MM.1S (cell line): ENCODE results near the gene SLC32A1.

ENCODE experiments used
- DNase-seq: peaks from one replicate; pipeline ENCODE4 v3.0.0-alpha.2; 2015
- H2AFZ ChIP-seq: fragments of 300-600 bp; sonication (generic); 2 replicates; pipeline ENCODE4 v1.6.0; 2016; ENCODE audit warnings: antibody characterized with exemption, low read length
- H3F3A ChIP-seq: fragments of 300-600 bp; sonication (generic); 2 replicates; pipeline ENCODE4 v1.6.1; 2016; ENCODE audit warnings: mild to moderate bottlenecking, antibody characterized with exemption, low read length, moderate library complexity, mixed read lengths; ENCODE audit not compliant: insufficient read depth
- H3K27ac ChIP-seq: fragments of 300-600 bp; sonication (generic); 2 replicates; pipeline ENCODE4 v1.5.1; 2016; ENCODE audit warnings: mild to moderate bottlenecking, low read length
- H3K27me3 ChIP-seq: fragments of 300-600 bp; sonication (generic); replicated peaks from 2 replicates; pipeline ENCODE4 v1.6.0; 2016; ENCODE audit warnings: low read length; ENCODE audit not compliant: insufficient read depth
- H3K36me3 ChIP-seq: fragments of 300-600 bp; sonication (generic); replicated peaks from 2 replicates; pipeline ENCODE4 v1.6.1; 2016; ENCODE audit warnings: mild to moderate bottlenecking, low read length, mixed read lengths; ENCODE audit not compliant: insufficient read depth
- H3K4me1 ChIP-seq: fragments of 300-600 bp; sonication (generic); 2 replicates; pipeline ENCODE4 v1.6.1; 2016; ENCODE audit warnings: low read length, mixed read lengths
- H3K4me2 ChIP-seq: fragments of 300-600 bp; sonication (generic); 2 replicates; pipeline ENCODE4 v1.6.0; 2016; ENCODE audit warnings: low read depth, low read length
- H3K4me3 ChIP-seq: fragments of 300-600 bp; sonication (generic); 2 replicates; pipeline ENCODE4 v1.5.1; 2016; ENCODE audit warnings: low read length, mixed read lengths
- H3K79me2 ChIP-seq: fragments of 300-600 bp; sonication (generic); 2 replicates; pipeline ENCODE4 v1.6.1; 2016; ENCODE audit warnings: mixed run types, low read length, mixed read lengths
- H3K9ac ChIP-seq: fragments of 300-600 bp; sonication (generic); 2 replicates; pipeline ENCODE4 v1.6.1; 2016; ENCODE audit warnings: low read length, mixed read lengths
- H3K9me2 ChIP-seq: fragments of 300-600 bp; sonication (generic); replicated peaks from 2 replicates; pipeline ENCODE4 v1.6.1; 2016; ENCODE audit warnings: mild to moderate bottlenecking, low read length, mixed read lengths; ENCODE audit not compliant: insufficient read depth
- H3K9me3 ChIP-seq: fragments of 300-600 bp; sonication (generic); replicated peaks from 2 replicates; pipeline ENCODE4 v1.6.1; 2016; ENCODE audit warnings: mild to moderate bottlenecking, low read length, mixed read lengths; ENCODE audit not compliant: insufficient read depth
- H4K20me1 ChIP-seq: fragments of 300-600 bp; sonication (generic); 2 replicates; pipeline ENCODE4 v1.6.1; 2016; ENCODE audit warnings: mild to moderate bottlenecking, low read length, moderate library complexity, mixed read lengths; ENCODE audit not compliant: insufficient read depth
- CTCF ChIP-seq: fragments of 300-600 bp; sonication (generic); IDR thresholded peaks from 2 replicates; pipeline ENCODE4 v1.5.1; 2016; ENCODE audit warnings: antibody characterized with exemption, low read length, mixed read lengths
- EZH2 ChIP-seq: fragments of 300-600 bp; sonication (generic); optimal IDR thresholded peaks from 2 replicates; pipeline ENCODE3; 2017; ENCODE audit warnings: low read depth, mild to moderate bottlenecking, antibody characterized with exemption, low read length, mixed read lengths
- EZH2phosphoT487 ChIP-seq: fragments of 300-600 bp; sonication (generic); IDR thresholded peaks from 2 replicates; pipeline ENCODE4 v1.6.1; 2018; ENCODE audit warnings: antibody characterized with exemption, low read length

SLC32A1 gene

GRCh38 chr20:38774167-38774566, 49.9 kb downstream of the SLC32A1 start:
- H3K4me3 ChIP-seq, result no peak overlapping the region
- H3F3A ChIP-seq, result no peaks in the 10 kb centered on the region
- H4K20me1 ChIP-seq, result no peaks in the 10 kb centered on the region
- no peaks in the 10 kb centered on the region for H3K79me2 ChIP-seq
- DNase-seq, result no peak
- H3K9ac ChIP-seq, result no peak overlapping the region
- H3K27ac ChIP-seq, result no peak overlapping the region
- H3K4me2 ChIP-seq, result no peak overlapping the region
- H3K36me3 ChIP-seq, result peaks cover 5% of the 10 kb centered on the region; the same call in 1 of the 2 replicates
- no peaks in the 10 kb centered on the region for H3K27me3 ChIP-seq
- no peak overlapping the region for H2AFZ ChIP-seq
- no peaks in the 10 kb centered on the region for H3K9me3 ChIP-seq
- no peak for TF ChIP-seq EZH2phosphoT487
- no peak for TF ChIP-seq EZH2
- no peak for TF ChIP-seq CTCF
- H3K9me2 ChIP-seq, result no peaks in the 10 kb centered on the region
- no peaks in the 10 kb centered on the region for H3K4me1 ChIP-seq

GRCh38 chr20:38776363-38776762, 52.1 kb downstream of the SLC32A1 start:
- Histone ChIP-seq H3F3A (no peaks in the 10 kb centered on the region), H3K4me2 (no peak overlapping the region), H3K9me3 (no peaks in the 10 kb centered on the region), H2AFZ (no peak overlapping the region), H3K9ac (no peak overlapping the region), H4K20me1 (no peaks in the 10 kb centered on the region), H3K4me3 (no peak overlapping the region), H3K36me3 (peaks cover 5% of the 10 kb centered on the region; the same call in 1 of the 2 replicates), H3K27ac (no peak overlapping the region), H3K4me1 (no peaks in the 10 kb centered on the region), H3K79me2 (no peaks in the 10 kb centered on the region), H3K9me2 (no peaks in the 10 kb centered on the region), H3K27me3 (no peaks in the 10 kb centered on the region)
- no peak for DNase-seq
- no peak for TF ChIP-seq CTCF
- no peak for TF ChIP-seq EZH2phosphoT487
- no peak for TF ChIP-seq EZH2
